Measurements from ENCODE around the gene VDAC1. TPM values are rescaled to one million over a fixed set of nuclear protein-coding genes. Genes with fewer than 3 reads are reported as not detected.

Gene VDAC1
- total RNA-seq, 1 experiment from 2014 or later: 317 TPM

DNA sequence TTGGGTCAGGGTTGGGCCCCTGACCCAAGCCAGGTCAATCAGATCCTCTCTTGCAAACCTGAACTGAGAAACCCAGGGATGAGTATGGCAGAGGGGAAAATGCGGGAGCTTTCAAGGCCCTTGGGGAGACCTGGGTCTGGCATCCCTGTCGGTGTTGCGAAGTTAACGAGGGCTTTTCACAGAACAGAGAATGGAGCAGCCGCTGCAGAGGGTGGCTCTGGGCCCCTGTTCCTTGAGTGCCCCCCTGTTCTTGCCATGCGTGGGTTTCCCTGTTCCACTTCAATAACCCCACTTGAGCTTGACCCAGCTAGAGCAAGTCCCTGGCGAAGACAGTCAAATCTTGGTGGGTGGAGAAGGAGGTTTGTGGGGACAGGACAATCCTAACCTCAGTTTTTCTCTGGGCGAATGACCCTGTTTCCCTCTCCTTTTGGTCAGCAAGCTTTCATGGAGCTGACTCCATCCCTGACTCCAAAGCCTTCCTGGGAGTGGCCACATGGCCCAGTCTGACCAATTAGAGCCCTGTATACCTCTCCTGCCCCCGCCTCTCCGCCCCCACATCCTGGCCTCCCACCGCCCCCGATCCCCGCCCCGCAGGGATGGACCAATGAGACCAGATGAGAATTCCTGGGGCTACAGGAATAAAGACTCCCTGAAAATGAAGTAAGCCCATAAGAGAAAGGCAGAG, 2.9 kb upstream of the VDAC1 start:
- Mint-ChIP-seq H3K27ac (ENCODE audit: unreplicated experiment) (no peak overlapping the region), H3K36me3 (ENCODE audit: insufficient read depth, unreplicated experiment) (peaks cover 16% of the 10 kb centered on the region), H3K27me3 (ENCODE audit: insufficient read depth, unreplicated experiment) (no peaks in the 10 kb centered on the region), H3K9me3 (ENCODE audit: unreplicated experiment) (peaks cover 11% of the 10 kb centered on the region), H3K4me1 (ENCODE audit: low read depth, unreplicated experiment) (peaks cover 7% of the 10 kb centered on the region), H3K4me3 (ENCODE audit: unreplicated experiment) (no peak overlapping the region)
- POLR2A ChIA-PET: no interaction called here
- H3K36me3 ChIP-seq (ENCODE audit: control insufficient read depth, insufficient read depth, low read length): no peaks in the 10 kb centered on the region
- intact Hi-C loops (cut with micrococcal nuclease; ENCODE audit: unreplicated experiment): no loop called here
- CTCF ChIA-PET: no interaction called here
- H3K9me3 ChIP-seq: no peaks in the 10 kb centered on the region
- TF ChIP-seq, protein P1, sequence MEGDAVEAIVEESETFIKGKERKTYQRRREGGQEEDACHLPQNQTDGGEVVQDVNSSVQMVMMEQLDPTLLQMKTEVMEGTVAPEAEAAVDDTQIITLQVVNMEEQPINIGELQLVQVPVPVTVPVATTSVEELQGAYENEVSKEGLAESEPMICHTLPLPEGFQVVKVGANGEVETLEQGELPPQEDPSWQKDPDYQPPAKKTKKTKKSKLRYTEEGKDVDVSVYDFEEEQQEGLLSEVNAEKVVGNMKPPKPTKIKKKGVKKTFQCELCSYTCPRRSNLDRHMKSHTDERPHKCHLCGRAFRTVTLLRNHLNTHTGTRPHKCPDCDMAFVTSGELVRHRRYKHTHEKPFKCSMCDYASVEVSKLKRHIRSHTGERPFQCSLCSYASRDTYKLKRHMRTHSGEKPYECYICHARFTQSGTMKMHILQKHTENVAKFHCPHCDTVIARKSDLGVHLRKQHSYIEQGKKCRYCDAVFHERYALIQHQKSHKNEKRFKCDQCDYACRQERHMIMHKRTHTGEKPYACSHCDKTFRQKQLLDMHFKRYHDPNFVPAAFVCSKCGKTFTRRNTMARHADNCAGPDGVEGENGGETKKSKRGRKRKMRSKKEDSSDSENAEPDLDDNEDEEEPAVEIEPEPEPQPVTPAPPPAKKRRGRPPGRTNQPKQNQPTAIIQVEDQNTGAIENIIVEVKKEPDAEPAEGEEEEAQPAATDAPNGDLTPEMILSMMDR (IDR thresholded peaks at IDR 0.05; ENCODE audit: insufficient read depth in 1 of 2, low read depth in 1 of 2, low read length in 1 of 2, severe bottlenecking in 1 of 2, unreplicated experiment in 1 of 2): no peak
- DNase-seq: no peak
- no peak overlapping the region for H3K4me3 ChIP-seq (ENCODE audit: low read depth, low read length)
- H3K4me1 ChIP-seq: peaks cover 13% of the 10 kb centered on the region
- no peaks in the 10 kb centered on the region for H3K27me3 ChIP-seq (replicated peaks; ENCODE audit: control insufficient read depth, insufficient read depth, low read length)
- BruUV-seq (replicated peaks): no TSS peak

DNA sequence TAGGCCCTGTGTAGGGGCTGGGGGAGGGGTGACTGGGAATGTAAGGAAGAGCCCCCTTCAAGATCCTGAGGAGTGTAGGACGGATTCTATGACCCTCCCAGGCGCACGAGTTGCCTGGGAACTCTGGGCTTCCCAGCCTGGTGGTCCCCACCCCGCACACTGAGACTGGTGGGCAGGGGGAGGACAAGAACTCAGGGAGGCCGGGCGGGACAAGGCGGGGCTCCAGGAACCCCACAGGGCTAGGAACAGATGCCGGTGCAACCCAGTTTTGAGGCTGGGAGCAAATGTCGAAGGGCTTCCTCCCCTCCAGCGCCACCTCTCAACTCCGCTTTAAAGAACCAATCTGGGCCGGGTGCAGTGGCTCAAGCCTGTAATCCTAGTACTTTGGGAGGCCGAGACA, 1.3 kb upstream of the VDAC1 start:
- BruUV-seq (replicated peaks): no TSS peak
- H3K27ac Mint-ChIP-seq (ENCODE audit: unreplicated experiment): peak overlapping the region; percentile 89

DNA sequence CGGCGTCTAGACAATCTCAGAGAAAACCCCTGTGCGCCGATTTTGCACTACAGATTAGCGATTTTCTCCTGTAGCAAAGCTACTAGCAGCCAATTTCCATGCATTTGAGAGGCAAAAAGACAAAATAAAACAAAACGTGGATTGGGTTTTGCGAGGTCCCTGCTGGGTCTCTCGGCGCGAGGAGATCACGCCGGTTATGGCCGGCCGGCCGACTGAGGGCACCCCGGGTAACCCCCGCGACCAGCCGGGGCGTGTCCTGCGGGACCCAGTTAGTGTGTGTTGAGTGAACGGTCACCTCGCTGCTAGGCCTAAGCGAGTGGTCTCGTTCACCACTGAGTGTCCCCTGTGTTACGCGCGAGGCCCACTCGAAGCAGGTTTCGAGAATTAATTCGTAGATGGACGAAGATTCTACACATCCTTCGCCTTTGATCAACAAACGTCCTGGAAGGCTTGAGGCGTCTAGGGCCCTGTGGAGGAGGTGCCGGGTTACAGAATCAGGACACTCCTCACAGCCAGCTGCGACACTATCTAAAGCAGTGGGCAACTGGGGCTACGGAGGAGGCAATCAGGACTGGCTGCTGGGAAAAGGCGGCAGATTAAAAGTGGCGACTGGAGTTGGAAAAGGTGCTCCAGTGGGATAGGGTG, 764 bp upstream of the VDAC1 start:
- TF ChIP-seq, protein P1 (IDR thresholded peaks at IDR 0.05; ENCODE audit: insufficient read depth in 1 of 2, low read depth in 1 of 2, low read length in 1 of 2, severe bottlenecking in 1 of 2, unreplicated experiment in 1 of 2): no peak
- Histone ChIP-seq H3K4me1 (peaks cover 31% of the 10 kb centered on the region), H3K9me3 (no peaks in the 10 kb centered on the region), H3K36me3 (ENCODE audit: control insufficient read depth, insufficient read depth, low read length) (peaks cover 2% of the 10 kb centered on the region), H3K4me3 (ENCODE audit: low read depth, low read length) (peak overlapping the region; percentile 91), H3K27me3 (replicated peaks; ENCODE audit: control insufficient read depth, insufficient read depth, low read length) (no peaks in the 10 kb centered on the region)
- H3K27ac Mint-ChIP-seq (ENCODE audit: unreplicated experiment): peak overlapping the region; percentile 89
- H3K27me3 Mint-ChIP-seq (ENCODE audit: insufficient read depth, unreplicated experiment): no peaks in the 10 kb centered on the region
- POLR2A ChIA-PET: interaction anchor here (0.9 to 2.3 kb wide), 4 partner anchors 9 to 52 kb away, joined by 3 to 14 read pairs (median 4); no protein-coding TSS in a partner anchor
- H3K36me3 Mint-ChIP-seq (ENCODE audit: insufficient read depth, unreplicated experiment): peaks cover 37% of the 10 kb centered on the region
- TSS peak; percentile 68 for BruUV-seq (replicated peaks)
- DNase-seq: peak in 1 of 2 experiments; percentile 54
- H3K4me1 Mint-ChIP-seq (ENCODE audit: low read depth, unreplicated experiment): peaks cover 7% of the 10 kb centered on the region
- H3K9me3 Mint-ChIP-seq (ENCODE audit: unreplicated experiment): no peaks in the 10 kb centered on the region
- intact Hi-C loops (cut with micrococcal nuclease; ENCODE audit: unreplicated experiment): loop anchor here (1.0 to 2.0 kb wide), 2 partner anchors 13 to 37 kb away; partner anchors contain the start of gene C5orf15
- CTCF ChIA-PET: interaction anchor here (0.6 to 1.9 kb wide), 5 partner anchors 9 to 246 kb away, joined by 4 to 11 read pairs (median 7); no protein-coding TSS in a partner anchor
- peak overlapping the region; percentile 81 for H3K4me3 Mint-ChIP-seq (ENCODE audit: unreplicated experiment)

More for the DNA sequence above, 1.3 kb upstream of the VDAC1 start:
- Histone ChIP-seq H3K36me3 (ENCODE audit: control insufficient read depth, insufficient read depth, low read length) (peaks cover 2% of the 10 kb centered on the region), H3K4me1 (peaks cover 25% of the 10 kb centered on the region), H3K4me3 (ENCODE audit: low read depth, low read length) (peak overlapping the region; percentile 91), H3K27me3 (replicated peaks; ENCODE audit: control insufficient read depth, insufficient read depth, low read length) (no peaks in the 10 kb centered on the region), H3K9me3 (no peaks in the 10 kb centered on the region)
- POLR2A ChIA-PET: no interaction called here
- CTCF ChIA-PET: interaction anchor here (1.9 kb wide), 1 partner anchor 26 kb away, joined by 4 read pairs; no protein-coding TSS in a partner anchor
- intact Hi-C loops (cut with micrococcal nuclease; ENCODE audit: unreplicated experiment): no loop called here
- H3K9me3 Mint-ChIP-seq (ENCODE audit: unreplicated experiment): no peaks in the 10 kb centered on the region
- DNase-seq: no peak
- peak overlapping the region; percentile 81 for H3K4me3 Mint-ChIP-seq (ENCODE audit: unreplicated experiment)
- peaks cover 7% of the 10 kb centered on the region for H3K4me1 Mint-ChIP-seq (ENCODE audit: low read depth, unreplicated experiment)
- no peaks in the 10 kb centered on the region for H3K27me3 Mint-ChIP-seq (ENCODE audit: insufficient read depth, unreplicated experiment)
- H3K36me3 Mint-ChIP-seq (ENCODE audit: insufficient read depth, unreplicated experiment): peaks cover 32% of the 10 kb centered on the region
- TF ChIP-seq, protein P1 (IDR thresholded peaks at IDR 0.05; ENCODE audit: insufficient read depth in 1 of 2, low read depth in 1 of 2, low read length in 1 of 2, severe bottlenecking in 1 of 2, unreplicated experiment in 1 of 2): no peak

Data from Caco-2 (cell line).